ENCODE measurements around the gene PHLDA2.

Gene PHLDA2

DNA sequence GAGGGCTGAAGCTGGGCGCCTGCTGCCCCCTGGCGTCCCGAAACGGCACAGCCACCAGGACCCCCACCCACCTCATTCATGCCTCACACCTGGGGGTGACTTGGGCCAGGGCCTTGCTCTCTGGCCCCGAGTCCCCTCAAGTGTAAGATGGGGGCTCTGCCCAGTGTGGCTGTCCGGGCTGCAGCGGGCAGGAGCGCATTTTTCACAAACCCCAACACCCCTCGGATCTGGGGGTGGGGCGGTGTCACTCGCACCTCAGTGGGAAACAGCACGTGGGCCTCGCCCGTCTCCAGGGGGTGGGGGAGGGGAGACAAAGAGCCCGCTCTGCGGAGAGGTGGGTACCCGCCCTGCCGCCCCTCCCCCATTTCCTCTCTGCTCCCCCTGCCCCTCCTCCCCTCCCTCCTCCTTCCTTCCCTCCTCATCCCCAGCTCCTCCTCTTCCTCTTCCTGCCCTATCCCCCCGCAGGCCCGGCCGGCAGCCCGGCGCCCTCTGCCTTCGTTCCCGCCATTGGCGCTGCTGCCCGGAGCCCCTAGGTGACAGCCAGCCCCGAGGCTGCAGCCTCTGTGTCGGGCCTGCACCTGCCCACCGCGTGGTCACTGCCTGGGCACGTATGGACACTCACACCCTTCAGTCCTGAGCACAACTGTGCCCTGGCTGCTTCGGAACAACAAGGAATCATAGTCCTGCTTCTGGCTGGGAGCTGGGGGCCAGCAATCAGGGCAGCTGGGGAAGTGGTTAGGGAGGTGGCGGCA, 36.8 kb downstream of the PHLDA2 start:
- DNase-seq, result no peak

DNA sequence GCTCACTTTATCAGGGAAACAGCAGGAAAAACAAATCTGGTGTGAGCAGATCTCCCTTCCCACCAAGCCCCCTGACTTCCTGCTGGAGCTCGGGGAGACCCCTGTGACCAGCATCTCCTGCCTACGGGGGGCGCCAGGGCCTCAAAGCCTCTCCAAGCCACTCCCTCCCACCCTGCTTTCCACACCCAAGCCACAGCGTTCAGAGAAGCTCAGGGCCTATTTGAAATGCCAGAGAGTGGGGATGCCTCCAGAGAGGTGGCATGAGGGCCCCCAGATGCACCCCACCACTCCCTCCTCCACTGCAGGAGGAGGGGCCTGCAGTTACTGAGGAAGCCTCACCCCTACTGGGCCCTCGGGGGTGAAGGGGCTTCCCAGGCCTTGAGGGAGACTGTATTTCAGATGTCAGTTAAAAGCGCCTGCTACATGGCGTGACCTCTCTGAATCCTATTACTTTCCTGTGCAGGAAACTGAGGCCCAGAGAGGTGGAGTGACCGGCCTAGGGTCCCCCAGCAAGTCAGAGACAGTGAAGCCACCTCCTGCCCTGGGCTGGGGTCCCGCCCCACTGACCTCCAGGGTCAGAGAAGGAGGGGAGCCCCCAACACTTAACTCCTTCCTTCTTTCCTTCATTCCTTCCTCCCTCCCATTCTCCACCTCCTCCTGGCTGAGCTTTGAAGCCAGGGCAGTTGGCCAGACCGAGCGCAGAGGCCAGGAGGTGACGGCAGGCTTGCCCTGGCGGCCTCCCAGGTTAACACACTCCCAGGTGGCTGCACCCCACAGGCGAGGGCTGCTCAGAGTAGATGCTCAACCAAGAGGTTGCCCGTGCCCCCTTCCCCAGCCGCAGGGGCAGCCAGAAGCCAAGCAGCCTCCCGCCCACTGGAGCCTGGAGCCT, 37.6 kb downstream of the PHLDA2 start:
- DNase-seq, result peak; percentile 12

DNA sequence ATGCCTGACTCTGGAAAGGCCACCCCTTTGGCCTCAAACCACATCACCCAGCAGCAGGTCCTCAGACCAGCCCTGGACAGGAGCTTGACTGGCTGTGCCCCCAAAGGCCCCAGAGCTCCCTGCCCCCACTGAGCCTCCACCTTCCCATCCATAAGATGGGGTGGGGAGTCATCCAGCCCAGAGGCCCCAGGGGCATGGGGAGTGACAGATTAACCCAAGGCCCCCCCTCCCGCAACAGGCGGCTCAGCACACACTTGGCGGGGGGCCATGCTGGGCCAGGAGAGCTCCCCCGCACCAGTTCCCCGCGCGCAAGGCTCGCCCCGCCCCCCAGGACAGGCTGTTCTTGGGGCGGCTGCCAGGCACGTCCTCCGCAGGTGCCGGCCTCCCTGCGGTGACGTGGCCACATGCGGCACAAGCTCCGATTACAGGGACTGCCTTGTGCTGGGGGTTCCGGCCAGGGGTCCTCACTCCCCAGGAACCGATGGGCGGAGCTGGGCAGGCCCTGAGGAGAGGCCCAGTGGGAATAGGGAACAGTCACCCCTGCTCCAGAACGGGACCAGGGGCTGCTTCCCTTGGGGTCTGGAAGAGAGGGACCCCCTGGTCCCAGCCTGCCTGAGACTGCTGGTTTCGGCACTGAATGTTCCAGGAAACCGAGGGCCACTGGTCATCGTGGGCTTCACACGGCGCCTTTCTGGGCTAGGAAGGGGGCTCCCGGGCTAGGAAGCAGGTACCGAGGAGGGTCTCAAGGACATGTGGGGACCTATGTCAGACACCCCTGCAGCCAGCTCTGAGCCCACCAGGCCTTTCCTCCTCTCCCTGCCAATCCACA, 38.5 kb downstream of the PHLDA2 start:
- DNase-seq, result no peak

DNA sequence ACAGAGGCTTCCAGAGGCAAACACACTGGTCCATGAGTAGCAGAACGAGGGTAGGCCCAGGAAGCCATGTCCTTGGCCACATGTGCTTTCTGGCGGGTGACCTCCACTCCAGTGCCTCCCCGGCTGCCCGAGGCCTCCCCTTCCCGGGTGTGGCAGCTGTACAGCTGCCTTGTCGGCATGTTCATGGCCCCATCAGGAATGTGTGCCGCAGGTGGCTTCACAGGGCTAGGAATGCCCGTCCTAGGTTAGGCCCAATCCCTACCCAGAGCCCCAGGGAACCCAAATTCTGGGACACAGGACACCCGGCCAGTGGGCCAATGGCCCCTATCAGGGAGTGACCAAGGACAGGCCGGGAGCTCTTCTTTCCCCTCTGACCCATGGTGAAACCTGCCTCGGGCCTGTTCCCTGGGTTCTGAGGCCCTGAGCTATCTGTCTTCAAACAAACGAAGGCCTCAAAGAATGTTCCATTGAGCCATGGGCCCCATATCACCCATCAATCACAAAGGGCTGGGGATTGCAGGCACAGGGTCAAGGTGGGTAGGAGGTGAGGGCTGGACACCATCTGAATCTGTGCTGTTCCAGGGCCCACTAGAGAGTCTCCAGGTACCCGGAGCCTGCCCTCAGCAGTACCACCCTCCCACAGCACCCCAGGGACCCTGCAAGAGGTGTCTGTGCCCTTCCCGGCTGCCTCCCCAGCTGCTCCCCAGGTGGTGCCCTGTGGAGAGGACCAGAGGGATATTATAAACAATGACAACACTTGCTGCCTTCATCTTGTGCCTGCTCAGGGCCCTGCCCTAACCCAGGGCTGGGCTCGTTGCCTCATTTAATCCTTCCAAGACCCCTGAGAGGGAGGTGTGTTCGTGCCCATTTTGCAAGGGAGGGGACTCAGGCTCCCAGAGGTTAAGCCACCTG, 39.6 kb downstream of the PHLDA2 start:
- DNase-seq, result no peak

GRCh38 chr11:2888266-2888968, 40.8 kb downstream of the PHLDA2 start:
- peak; percentile 20 for DNase-seq

GRCh38 chr11:2887515-2888195, 41.6 kb downstream of the PHLDA2 start:
- no peak for DNase-seq

DNA sequence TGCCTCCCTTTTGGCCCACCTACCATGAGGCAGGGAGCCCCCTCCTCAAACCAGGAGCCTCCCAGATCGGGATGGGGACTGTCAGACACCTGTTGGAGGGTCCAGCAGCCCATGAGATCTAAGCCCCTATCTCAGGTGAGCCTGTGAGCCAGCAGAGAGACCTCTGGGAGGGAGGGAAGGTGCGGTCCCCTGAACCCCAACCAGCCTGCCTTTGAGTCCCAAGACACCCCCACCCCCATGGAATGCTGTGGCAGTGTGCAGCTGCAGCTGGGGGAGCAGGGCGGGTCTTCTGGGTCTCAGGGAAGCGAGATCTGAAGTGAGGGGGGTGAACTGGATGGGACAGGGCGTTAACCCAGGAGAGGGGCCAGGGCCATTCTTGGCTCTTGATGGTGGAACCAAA, 42.3 kb downstream of the PHLDA2 start:
- DNase-seq, result no peak

DNA sequence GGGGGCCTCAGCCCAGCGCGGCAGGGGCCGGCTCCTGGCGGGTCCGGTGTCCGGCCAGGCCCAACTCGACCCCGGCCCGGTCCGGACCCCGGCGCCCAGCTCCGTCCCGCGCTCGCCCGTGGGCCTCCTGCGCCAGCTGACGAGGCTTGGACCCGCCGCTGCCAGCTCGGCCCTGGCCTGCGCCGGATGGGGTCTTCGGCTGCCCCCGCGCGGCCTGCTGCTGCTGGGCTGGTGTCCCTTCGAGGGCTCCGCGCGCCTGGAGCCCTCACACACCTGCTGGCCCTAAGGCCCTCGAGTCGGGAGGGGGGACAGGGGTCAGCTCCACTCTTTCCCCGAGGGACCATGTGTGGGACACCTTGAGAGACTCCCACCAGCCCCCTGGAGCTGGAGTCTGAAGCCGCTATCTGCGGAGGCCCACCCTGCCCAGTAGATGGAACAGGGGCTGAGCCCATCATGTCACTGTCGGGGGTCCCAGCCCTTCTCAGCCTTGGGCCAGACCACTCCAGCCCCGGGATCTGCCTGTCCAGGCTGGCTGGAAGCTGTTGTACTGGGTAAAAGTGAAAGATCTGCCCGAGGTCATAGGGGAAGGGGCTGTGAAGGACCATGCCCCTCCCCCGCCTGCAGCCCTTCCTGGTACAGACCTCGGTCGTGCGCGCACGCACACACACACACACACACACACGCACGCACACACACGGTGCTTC, 42.9 kb downstream of the PHLDA2 start:
- DNase-seq, result no peak

GRCh38 chr11:2885678-2886081, 43.5 kb downstream of the PHLDA2 start, which contains the start of gene CDKN1C:
TSS of gene CDKN1C (minus strand) at chr11:2885775. CDS start at chr11:2885456, 319 bp downstream.
- DNase-seq, result peak; percentile 19

DNA sequence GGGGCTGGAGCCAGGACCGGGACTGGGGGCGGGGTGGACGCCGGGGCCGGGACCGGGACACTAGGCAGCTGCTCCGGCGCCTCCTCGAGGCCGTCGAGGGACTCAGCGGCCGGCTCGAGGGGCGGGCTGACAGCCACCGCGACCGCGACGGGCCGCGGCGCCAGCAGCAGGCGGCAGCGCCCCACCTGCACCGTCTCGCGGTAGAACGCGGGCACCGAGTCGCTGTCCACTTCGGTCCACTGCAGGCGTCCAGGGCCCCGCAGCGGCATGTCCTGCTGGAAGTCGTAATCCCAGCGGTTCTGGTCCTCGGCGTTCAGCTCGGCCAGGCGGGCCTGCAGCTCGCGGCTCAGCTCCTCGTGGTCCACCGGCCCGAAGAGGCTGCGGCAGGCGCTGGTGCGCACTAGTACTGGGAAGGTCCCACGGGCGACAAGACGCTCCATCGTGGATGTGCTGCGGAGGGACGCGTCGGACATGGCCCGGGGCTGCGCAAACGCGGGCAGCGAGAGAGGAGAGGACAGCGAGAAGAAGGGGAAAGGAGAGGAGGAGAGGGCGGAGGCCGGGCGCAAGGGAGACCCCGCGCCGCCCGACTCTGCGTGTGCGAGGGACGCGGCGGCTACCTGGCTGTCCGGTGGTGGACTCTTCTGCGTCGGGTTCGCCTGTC, 44.1 kb downstream of the PHLDA2 start:
- no peak for DNase-seq

- no peak for DNase-seq
These were observed 45.0 kb downstream of the PHLDA2 start for GRCh38 chr11:2883979-2884815.

DNA sequence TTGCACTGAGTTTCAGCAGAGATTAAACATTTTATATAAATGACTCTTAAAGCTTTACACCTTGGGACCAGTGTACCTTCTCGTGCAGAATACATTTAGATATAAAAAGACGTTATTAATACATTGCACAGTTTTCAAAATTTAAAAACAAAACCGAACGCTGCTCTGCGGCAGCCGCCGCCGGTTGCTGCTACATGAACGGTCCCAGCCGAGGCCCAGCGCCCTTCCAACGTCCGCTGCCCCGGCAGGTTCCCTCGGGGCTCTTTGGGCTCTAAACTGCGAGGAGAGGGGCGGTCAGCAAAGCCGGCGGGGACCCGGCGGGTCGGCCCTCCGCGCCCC, 45.6 kb downstream of the PHLDA2 start:
- DNase-seq, result no peak

GRCh38 chr11:2882396-2883110, 46.7 kb downstream of the PHLDA2 start:
- DNase-seq, result no peak

GRCh38 chr11:2881981-2882375, 47.2 kb downstream of the PHLDA2 start:
- no peak for DNase-seq

DNA sequence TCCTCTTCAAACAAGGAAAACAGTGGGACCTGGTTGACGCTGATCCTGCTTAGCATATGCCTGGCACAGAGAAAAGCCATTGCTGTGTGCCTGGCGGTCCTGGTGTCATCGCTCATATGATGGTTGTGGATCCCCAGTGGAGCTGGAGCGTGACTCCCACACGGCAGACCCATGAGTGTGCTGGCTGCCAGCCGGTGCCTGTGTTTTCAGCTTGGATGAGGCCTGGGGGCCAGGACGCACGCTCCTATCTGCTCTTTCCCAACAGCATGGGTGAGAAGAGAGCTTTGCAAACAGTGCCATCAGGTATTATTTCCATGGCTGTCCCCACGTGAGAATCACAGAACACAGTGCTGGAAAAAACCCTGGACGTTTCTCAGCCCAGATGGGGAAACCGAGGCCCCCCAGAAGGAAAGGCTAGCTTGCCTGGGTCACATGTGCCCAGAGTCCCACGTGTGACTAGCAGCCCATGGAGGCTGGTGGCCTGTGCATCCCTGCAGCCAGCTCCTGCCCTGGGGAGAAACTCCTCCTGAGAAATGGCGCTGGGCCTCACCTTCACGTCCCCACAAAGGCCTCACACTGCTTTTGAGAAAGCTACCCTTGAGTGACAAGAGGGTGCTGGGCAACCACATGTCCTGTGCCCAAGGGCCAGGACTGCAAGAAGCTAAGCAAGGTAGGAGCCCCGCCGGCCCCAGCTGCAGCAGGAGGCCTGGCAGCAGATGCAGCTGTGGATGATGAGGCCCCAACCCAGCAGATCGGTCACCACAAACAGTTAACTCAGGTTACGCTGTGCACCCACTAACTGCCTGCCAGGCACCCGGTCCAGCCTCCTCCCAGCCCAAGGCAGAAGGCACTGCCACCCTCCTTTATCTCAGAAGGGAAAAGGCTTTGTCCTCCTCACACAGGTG, 47.9 kb downstream of the PHLDA2 start:
- no peak for DNase-seq

DNA sequence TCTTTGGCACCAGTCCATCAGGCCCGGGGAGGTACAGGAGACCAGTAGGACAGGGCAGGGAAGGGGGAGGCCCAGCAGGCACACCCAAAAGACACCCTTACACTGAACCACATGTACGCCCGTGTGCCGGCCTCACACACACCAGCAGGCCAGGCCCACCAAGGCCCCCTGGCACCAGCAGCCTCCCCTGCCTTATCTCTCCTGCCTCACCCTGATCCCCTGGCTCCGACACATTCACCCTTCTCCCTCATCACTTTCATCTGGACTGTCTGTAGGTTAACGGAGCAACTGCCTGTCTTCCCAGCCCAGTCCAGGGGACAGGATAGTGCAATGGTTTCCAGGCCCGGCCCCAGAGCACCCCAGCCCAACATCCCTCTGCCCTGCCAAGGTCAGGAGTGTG, 48.6 kb downstream of the PHLDA2 start:
- no peak for DNase-seq

GRCh38 chr11:2878782-2879181, 50.4 kb downstream of the PHLDA2 start:
- no peak for DNase-seq

Measured in NCI-H2171 (cell line).